ENCODE results near the gene NDUFS7. TPM values are rescaled to one million over a fixed set of nuclear protein-coding genes. Genes with fewer than 3 reads are reported as not detected.

Gene NDUFS7
- total RNA-seq, 1 experiment from 2014 or later = 60.3 TPM

- no peaks in the 10 kb centered on the region for H3K27me3 Mint-ChIP-seq (ENCODE audit: unreplicated experiment)
- DNase-seq = no peak
- no peaks in the 10 kb centered on the region for H3K4me1 Mint-ChIP-seq (ENCODE audit: low read depth, unreplicated experiment)
- TF ChIP-seq CTCF (IDR thresholded peaks at IDR 0.05; ENCODE audit: unreplicated experiment) = no peak
- BruUV-seq (replicated peaks) = no TSS peak
- CTCF ChIA-PET = no interaction called here
- intact Hi-C loops (cut with micrococcal nuclease; ENCODE audit: unreplicated experiment) = no loop called here
- H3K27ac Mint-ChIP-seq (ENCODE audit: unreplicated experiment) = no peak overlapping the region
- no peaks in the 10 kb centered on the region for H3K9me3 Mint-ChIP-seq (ENCODE audit: low read depth, unreplicated experiment)
- H3K36me3 Mint-ChIP-seq (ENCODE audit: insufficient read depth, unreplicated experiment) = peaks cover 21% of the 10 kb centered on the region
- no peak overlapping the region for H3K4me3 Mint-ChIP-seq (ENCODE audit: low read depth, unreplicated experiment)
These were observed 49.7 kb downstream of the NDUFS7 start for GRCh38 chr19:1433119-1434039.

GRCh38 chr19:1434040-1434366, 50.3 kb downstream of the NDUFS7 start:
- no peak for DNase-seq
- Mint-ChIP-seq H3K4me1 (ENCODE audit: low read depth, unreplicated experiment) (no peaks in the 10 kb centered on the region), H3K4me3 (ENCODE audit: low read depth, unreplicated experiment) (no peak overlapping the region), H3K36me3 (ENCODE audit: insufficient read depth, unreplicated experiment) (peaks cover 28% of the 10 kb centered on the region), H3K9me3 (ENCODE audit: low read depth, unreplicated experiment) (no peaks in the 10 kb centered on the region), H3K27ac (ENCODE audit: unreplicated experiment) (no peak overlapping the region), H3K27me3 (ENCODE audit: unreplicated experiment) (no peaks in the 10 kb centered on the region)
- TF ChIP-seq CTCF (IDR thresholded peaks at IDR 0.05; ENCODE audit: unreplicated experiment) = no peak
- no TSS peak for BruUV-seq (replicated peaks)
- CTCF ChIA-PET = no interaction called here
- intact Hi-C loops (cut with micrococcal nuclease; ENCODE audit: unreplicated experiment) = no loop called here

- Mint-ChIP-seq H3K4me1 (ENCODE audit: low read depth, unreplicated experiment) (no peaks in the 10 kb centered on the region), H3K36me3 (ENCODE audit: insufficient read depth, unreplicated experiment) (peaks cover 34% of the 10 kb centered on the region), H3K27ac (ENCODE audit: unreplicated experiment) (no peak overlapping the region), H3K4me3 (ENCODE audit: low read depth, unreplicated experiment) (no peak overlapping the region), H3K27me3 (ENCODE audit: unreplicated experiment) (no peaks in the 10 kb centered on the region), H3K9me3 (ENCODE audit: low read depth, unreplicated experiment) (no peaks in the 10 kb centered on the region)
- no TSS peak for BruUV-seq (replicated peaks)
- TF ChIP-seq CTCF (IDR thresholded peaks at IDR 0.05; ENCODE audit: unreplicated experiment) = no peak
- intact Hi-C loops (cut with micrococcal nuclease; ENCODE audit: unreplicated experiment) = no loop called here
- CTCF ChIA-PET = no interaction called here
- no peak for DNase-seq
These were observed 50.9 kb downstream of the NDUFS7 start for GRCh38 chr19:1434577-1435060.

- no peak overlapping the region for H3K4me3 Mint-ChIP-seq (ENCODE audit: low read depth, unreplicated experiment)
- no peaks in the 10 kb centered on the region for H3K9me3 Mint-ChIP-seq (ENCODE audit: low read depth, unreplicated experiment)
- CTCF ChIA-PET = no interaction called here
- BruUV-seq (replicated peaks) = no TSS peak
- H3K27ac Mint-ChIP-seq (ENCODE audit: unreplicated experiment) = no peak overlapping the region
- intact Hi-C loops (cut with micrococcal nuclease; ENCODE audit: unreplicated experiment) = no loop called here
- H3K27me3 Mint-ChIP-seq (ENCODE audit: unreplicated experiment) = no peaks in the 10 kb centered on the region
- no peaks in the 10 kb centered on the region for H3K4me1 Mint-ChIP-seq (ENCODE audit: low read depth, unreplicated experiment)
- TF ChIP-seq CTCF (IDR thresholded peaks at IDR 0.05; ENCODE audit: unreplicated experiment) = no peak
- H3K36me3 Mint-ChIP-seq (ENCODE audit: insufficient read depth, unreplicated experiment) = peaks cover 42% of the 10 kb centered on the region
- no peak for DNase-seq
These were observed 51.8 kb downstream of the NDUFS7 start for GRCh38 chr19:1435378-1435989.

All from Calu3 (cell line).